ENCODE results near the gene PSMC2. TPM values are rescaled to one million over a fixed set of nuclear protein-coding genes. Genes with fewer than 3 reads are reported as not detected.

The PSMC2 gene
- total RNA-seq, 1 experiment from 2014 or later: 114 TPM

- DNase-seq: no peak
- H3K36me3 Mint-ChIP-seq (ENCODE audit: insufficient read depth, unreplicated experiment): no peaks in the 10 kb centered on the region
- no TSS peak for BruUV-seq (replicated peaks)
- H3K27ac Mint-ChIP-seq (ENCODE audit: unreplicated experiment): no peak overlapping the region
- H3K27me3 Mint-ChIP-seq (ENCODE audit: unreplicated experiment): peaks cover 38% of the 10 kb centered on the region
- intact Hi-C loops (cut with micrococcal nuclease; ENCODE audit: unreplicated experiment): no loop called here
- CTCF ChIA-PET: no interaction called here
- TF ChIP-seq CTCF (IDR thresholded peaks at IDR 0.05; ENCODE audit: unreplicated experiment): no peak
- no peaks in the 10 kb centered on the region for H3K4me1 Mint-ChIP-seq (ENCODE audit: low read depth, unreplicated experiment)
- no peaks in the 10 kb centered on the region for H3K9me3 Mint-ChIP-seq (ENCODE audit: low read depth, unreplicated experiment)
- H3K4me3 Mint-ChIP-seq (ENCODE audit: low read depth, unreplicated experiment): no peak overlapping the region
Observed at GRCh38 chr7:103413407-103413806, 66.0 kb downstream of the PSMC2 start.

GRCh38 chr7:103418241-103418640, 70.8 kb downstream of the PSMC2 start:
- no peaks in the 10 kb centered on the region for H3K36me3 Mint-ChIP-seq (ENCODE audit: insufficient read depth, unreplicated experiment)
- no peaks in the 10 kb centered on the region for H3K4me1 Mint-ChIP-seq (ENCODE audit: low read depth, unreplicated experiment)
- H3K27ac Mint-ChIP-seq (ENCODE audit: unreplicated experiment): no peak overlapping the region
- BruUV-seq (replicated peaks): no TSS peak
- no peak overlapping the region for H3K4me3 Mint-ChIP-seq (ENCODE audit: low read depth, unreplicated experiment)
- TF ChIP-seq CTCF (IDR thresholded peaks at IDR 0.05; ENCODE audit: unreplicated experiment): no peak
- peaks cover 33% of the 10 kb centered on the region for H3K27me3 Mint-ChIP-seq (ENCODE audit: unreplicated experiment)
- no peak for DNase-seq
- no peaks in the 10 kb centered on the region for H3K9me3 Mint-ChIP-seq (ENCODE audit: low read depth, unreplicated experiment)
- CTCF ChIA-PET: no interaction called here
- intact Hi-C loops (cut with micrococcal nuclease; ENCODE audit: unreplicated experiment): no loop called here

Other genes with a start within 250 kb of the PSMC2 start
- 25.9 and 28.6 TPM in 2 replicates for gene NAPEPLD, start 198.5 kb upstream of the PSMC2 start, total RNA-seq (2022)
- 34.2 and 34.4 TPM in 2 replicates for gene PMPCB, start 50.2 kb upstream of the PSMC2 start, total RNA-seq (2022)
- 33.3 and 33.8 TPM in 2 replicates for gene DNAJC2, start 2.9 kb upstream of the PSMC2 start, total RNA-seq (2022)
- not detected in 2 replicates for gene SLC26A5, start 98.6 kb downstream of the PSMC2 start, total RNA-seq (2022)

All from Calu3 (cell line).